Activated CD4-positive, alpha-beta memory T cell treated with anti-CD3 and anti-CD28 coated beads for 36 hours (primary cell): ENCODE data around the gene ARMC6. TPM values are rescaled to one million over a fixed set of nuclear protein-coding genes. Genes with fewer than 3 reads are reported as not detected.
"Not testable (repeated sequence)": the region's sequence is repeated elsewhere in the genome, so short reads cannot be mapped to it uniquely, and the experiment has no call there.

Source experiments
- CTCF ChIA-PET: fragments of 350-600 bp; sonication (Branson Sonifier 250); formaldehyde crosslinking; loops from one replicate; lab custom pipeline; 2021; ENCODE audit warnings: antibody characterized with exemption, inconsistent platforms; lab: Charles Lee
- POLR2A ChIA-PET: fragments of 350-600 bp; sonication (Branson Sonifier 250); formaldehyde crosslinking; loops from one replicate; lab custom pipeline; 2021; ENCODE audit warnings: antibody characterized with exemption; lab: Charles Lee
- DNase-seq: peaks from one replicate; pipeline ENCODE4 v3.0.0-alpha.2; 2020
- H3K27ac Mint-ChIP-seq: one replicate; pipeline ENCODE4 v1.8.0; 2021; ENCODE audit warnings: mixed read lengths
- H3K27me3 Mint-ChIP-seq: one replicate; pipeline ENCODE4 v1.8.0; 2021; ENCODE audit warnings: mixed read lengths
- H3K36me3 Mint-ChIP-seq: one replicate; pipeline ENCODE4 v1.8.0; 2021; ENCODE audit warnings: mixed read lengths
- H3K4me1 Mint-ChIP-seq: one replicate; pipeline ENCODE4 v1.8.0; 2021; ENCODE audit warnings: low read depth, mixed read lengths
- H3K4me3 Mint-ChIP-seq: one replicate; pipeline ENCODE4 v1.8.0; 2021; ENCODE audit warnings: mild to moderate bottlenecking, mixed read lengths
- H3K9me3 Mint-ChIP-seq: one replicate; pipeline ENCODE4 v1.8.0; 2021; ENCODE audit warnings: mixed read lengths
- intact Hi-C: fragments of 100-400 bp; cut with micrococcal nuclease; formaldehyde crosslinking; loops from one replicate; pipeline ENCODE4 v1.15.1; 2023
- total RNA-seq, 2 experiments: library from RNA; stranded (reverse); gene quantifications; one replicate each; pipeline ENCODE4 v1.2.3, GENCODE V29; 2021

The ARMC6 gene
- total RNA-seq, 2 experiments from 2014 or later = 24.4 to 26.2 TPM

DNA sequence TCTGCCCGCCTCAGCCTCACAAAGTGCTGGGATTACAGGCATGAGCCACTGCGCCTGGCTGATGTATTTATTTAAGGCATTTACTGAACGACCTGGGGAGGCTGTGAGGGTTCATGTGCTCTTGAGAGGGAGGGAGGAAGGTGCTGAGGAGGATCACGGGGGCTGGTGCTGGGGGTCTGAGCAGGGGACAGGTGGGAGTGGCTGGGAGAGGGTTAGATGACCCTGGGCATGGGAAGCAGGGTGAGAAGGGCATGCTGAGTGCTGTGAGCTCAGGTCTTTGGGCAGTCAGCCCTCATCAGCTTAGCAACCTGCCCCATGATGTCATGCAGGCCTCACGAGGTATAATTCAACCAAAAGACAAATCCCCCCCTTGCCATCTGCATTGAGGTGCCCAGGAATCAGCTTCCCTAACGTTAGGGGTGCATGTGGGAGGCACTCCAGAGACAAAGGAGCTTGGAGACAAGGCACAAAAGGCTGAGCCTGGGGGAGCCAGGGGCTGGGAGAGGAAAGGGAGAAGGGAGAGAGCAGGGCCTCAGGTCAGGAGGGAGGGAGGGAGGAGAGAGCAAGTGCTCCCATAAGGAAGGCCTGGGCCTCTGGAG, 36.5 kb upstream of the ARMC6 start:
- intact Hi-C loops = no loop called here
- peaks cover 29% of the 10 kb centered on the region for H3K36me3 Mint-ChIP-seq

DNA sequence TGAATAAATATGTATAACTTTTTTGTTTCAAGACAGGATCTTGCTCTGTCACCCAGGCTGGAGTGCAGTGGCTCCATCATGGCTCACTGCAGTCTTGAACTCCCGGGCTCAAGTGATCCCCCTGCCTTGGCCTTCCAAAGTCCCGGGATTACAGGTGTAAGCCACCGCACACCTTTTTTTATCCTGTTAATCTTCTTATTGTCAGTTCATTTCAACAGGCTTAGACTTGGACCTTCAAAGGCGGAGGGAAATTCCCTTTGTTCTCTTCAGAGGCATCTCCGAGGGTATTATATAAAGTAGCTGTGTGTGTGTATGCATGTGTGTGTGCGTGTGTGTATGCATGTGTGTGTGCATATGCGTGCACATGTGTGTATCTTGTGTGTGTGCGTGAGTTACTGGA, 35.1 kb upstream of the ARMC6 start:
- no peak overlapping the region for H3K27ac Mint-ChIP-seq
- CTCF ChIA-PET = no interaction called here
- peaks cover 16% of the 10 kb centered on the region for H3K4me1 Mint-ChIP-seq
- no peak overlapping the region for H3K4me3 Mint-ChIP-seq
- H3K36me3 Mint-ChIP-seq = peaks cover 29% of the 10 kb centered on the region
- no peaks in the 10 kb centered on the region for H3K9me3 Mint-ChIP-seq
- no peak for DNase-seq
- intact Hi-C loops = no loop called here
- no peaks in the 10 kb centered on the region for H3K27me3 Mint-ChIP-seq
- POLR2A ChIA-PET = no interaction called here

More for the DNA sequence above, 36.5 kb upstream of the ARMC6 start:
- H3K4me1 Mint-ChIP-seq = peaks cover 16% of the 10 kb centered on the region
- no peaks in the 10 kb centered on the region for H3K9me3 Mint-ChIP-seq
- POLR2A ChIA-PET = no interaction called here
- CTCF ChIA-PET = no interaction called here
- H3K4me3 Mint-ChIP-seq = no peak overlapping the region
- DNase-seq = no peak
- H3K27ac Mint-ChIP-seq = no peak overlapping the region
- no peaks in the 10 kb centered on the region for H3K27me3 Mint-ChIP-seq

DNA sequence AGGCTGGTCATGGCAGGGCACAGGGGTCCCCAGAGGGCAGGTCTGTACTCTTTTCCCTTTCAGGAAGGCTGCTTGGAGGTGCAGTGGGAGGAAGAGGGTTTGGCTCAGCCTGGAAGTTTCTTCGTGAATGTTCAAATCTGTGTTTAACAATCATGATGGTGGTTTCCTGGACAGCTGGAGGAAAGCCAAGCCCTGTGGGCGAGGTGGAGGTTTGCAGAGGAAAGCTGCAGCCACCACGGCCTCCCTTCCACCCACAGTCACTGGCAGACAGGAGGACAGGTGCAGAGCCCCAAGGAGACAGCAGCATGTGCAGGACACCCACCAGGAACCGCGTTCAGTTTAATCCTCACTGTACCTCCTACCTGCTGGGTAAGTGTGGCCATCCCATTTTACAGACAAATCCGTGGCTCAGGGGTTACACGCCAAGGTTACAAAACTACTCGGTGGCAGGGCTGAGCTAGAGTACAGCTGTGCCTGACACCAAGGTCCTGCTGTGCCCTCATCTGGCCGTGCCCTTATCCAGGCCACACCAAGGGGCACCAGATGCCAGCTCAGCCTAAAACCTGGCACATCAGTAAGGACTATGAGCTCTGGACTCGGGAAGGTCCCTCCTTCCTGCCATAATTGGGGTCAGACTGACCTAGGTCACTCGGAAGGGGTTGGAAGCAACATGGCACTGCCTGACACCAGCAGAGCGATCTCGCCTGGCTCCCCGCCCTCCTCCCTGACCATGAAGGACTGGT, 34.2 kb upstream of the ARMC6 start:
- POLR2A ChIA-PET = no interaction called here
- Mint-ChIP-seq H3K4me1 (peaks cover 16% of the 10 kb centered on the region), H3K27me3 (no peaks in the 10 kb centered on the region), H3K4me3 (no peak overlapping the region), H3K36me3 (peaks cover 27% of the 10 kb centered on the region), H3K9me3 (no peaks in the 10 kb centered on the region), H3K27ac (no peak overlapping the region)
- CTCF ChIA-PET = no interaction called here
- intact Hi-C loops = no loop called here
- DNase-seq = no peak

DNA sequence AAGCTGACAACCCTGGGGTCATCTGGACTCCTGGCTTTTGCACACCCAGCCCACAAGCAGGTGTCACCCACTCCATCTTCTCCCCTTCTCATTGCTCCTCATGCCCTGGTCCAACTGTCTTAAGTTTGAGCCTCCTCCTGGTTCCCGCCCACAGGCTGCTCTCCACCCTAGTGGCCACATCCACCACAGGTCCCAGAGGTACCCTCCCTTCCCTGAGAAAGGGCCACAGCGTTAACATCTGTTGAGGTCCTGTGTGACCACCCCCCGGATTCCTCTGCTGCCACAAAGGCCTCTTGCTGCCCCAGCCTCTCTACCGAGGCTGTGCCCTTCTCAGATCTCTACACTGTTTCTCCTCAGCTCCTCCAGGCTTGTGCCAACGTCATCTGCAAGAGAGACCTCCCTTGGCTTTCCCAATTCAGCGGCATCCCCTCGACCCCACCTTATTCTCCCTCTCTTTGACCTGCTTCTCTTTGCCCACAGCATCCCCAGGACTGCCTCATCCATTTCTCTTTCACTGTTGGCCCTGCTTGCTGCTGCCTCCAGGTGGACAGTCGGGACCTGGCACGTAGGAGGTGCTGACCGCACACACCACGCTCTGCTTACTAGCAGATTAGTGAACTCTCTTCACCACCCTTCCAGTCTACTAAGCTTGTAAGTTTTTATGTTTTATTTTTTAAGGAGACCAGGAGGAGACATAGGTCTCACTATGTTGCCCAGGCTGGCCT, 33.3 kb upstream of the ARMC6 start:
- Mint-ChIP-seq H3K9me3 (no peaks in the 10 kb centered on the region), H3K4me1 (peaks cover 16% of the 10 kb centered on the region), H3K27me3 (no peaks in the 10 kb centered on the region), H3K4me3 (no peak overlapping the region), H3K27ac (no peak overlapping the region), H3K36me3 (peaks cover 32% of the 10 kb centered on the region)
- ChIA-PET CTCF (no interaction called here), POLR2A (no interaction called here)
- no peak for DNase-seq
- intact Hi-C loops = no loop called here

DNA sequence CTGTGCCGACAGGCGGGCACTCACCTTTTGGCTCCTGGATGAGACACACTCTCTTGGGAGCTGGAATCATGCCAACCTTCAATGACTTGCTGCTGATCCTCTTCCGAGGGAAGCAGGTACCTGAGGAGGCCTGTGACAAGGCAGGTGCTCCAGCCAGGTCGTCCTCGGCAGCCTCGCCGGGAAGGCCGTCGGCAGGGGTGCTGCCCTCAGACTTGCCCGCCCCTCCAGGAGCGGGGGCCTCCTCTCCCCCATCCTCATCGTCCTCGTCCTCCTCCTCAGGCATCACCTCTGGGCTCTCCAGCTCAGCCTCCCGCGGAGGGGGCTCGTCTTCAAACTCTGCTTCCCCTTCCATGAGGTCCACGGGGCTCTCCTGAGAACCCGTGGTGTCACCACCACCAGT, 29.3 kb upstream of the ARMC6 start:
- peaks cover 52% of the 10 kb centered on the region for H3K36me3 Mint-ChIP-seq
- no peaks in the 10 kb centered on the region for H3K27me3 Mint-ChIP-seq
- intact Hi-C loops = no loop called here
- no peaks in the 10 kb centered on the region for H3K9me3 Mint-ChIP-seq
- no peak for DNase-seq
- H3K4me3 Mint-ChIP-seq = no peak overlapping the region
- ChIA-PET POLR2A (no interaction called here), CTCF (no interaction called here)
- peaks cover 14% of the 10 kb centered on the region for H3K4me1 Mint-ChIP-seq
- H3K27ac Mint-ChIP-seq = no peak overlapping the region

DNA sequence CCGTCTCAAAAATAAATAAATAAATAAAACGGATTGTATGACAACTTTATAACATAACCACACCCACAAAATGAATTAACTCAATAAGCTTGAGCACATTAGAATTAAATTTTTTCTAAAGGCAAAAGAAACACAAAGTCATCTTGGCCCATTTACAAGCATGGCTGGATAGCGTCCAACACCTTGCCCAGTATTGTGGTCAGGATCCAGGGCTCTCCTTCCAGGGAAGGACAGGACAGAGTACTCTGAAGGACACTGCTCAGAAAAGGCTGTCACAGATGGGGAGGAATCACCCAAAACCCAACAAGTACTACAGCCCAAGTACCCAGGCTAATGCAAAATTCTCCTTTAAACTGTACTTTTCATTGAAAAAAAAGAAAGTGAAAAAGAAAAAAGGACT, 27.2 kb upstream of the ARMC6 start:
- POLR2A ChIA-PET = interaction anchor here (0.6 kb wide), 1 partner anchor 19 kb away, joined by 3 read pairs; no protein-coding TSS in a partner anchor
- no peaks in the 10 kb centered on the region for H3K9me3 Mint-ChIP-seq
- H3K4me3 Mint-ChIP-seq = no peak overlapping the region
- CTCF ChIA-PET = no interaction called here
- intact Hi-C loops = no loop called here
- no peak overlapping the region for H3K27ac Mint-ChIP-seq
- H3K4me1 Mint-ChIP-seq = no peaks in the 10 kb centered on the region
- H3K36me3 Mint-ChIP-seq = peaks cover 54% of the 10 kb centered on the region
- no peak for DNase-seq
- no peaks in the 10 kb centered on the region for H3K27me3 Mint-ChIP-seq

DNA sequence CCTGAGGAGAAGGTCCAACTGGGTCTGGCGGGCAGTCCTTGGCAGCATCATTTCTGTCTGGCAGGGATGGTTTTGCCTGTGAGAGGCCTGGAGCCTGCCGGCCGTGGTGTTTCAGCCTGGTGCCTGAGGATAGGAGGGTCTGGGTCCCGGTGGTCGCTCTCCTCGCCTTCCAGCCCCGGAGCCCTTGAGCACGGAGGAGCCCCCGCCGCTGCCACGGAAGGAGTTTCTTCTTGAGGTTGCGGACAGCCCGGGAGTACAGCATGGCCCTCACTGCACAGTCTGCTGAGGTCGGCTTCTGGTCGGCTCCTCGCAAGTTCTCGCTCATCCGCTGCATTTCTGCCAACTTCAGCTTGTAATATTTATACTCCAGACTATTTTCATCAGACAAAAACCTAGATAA, 23.5 kb upstream of the ARMC6 start:
- Mint-ChIP-seq H3K4me3 (no peak overlapping the region), H3K4me1 (no peaks in the 10 kb centered on the region), H3K36me3 (peaks cover 39% of the 10 kb centered on the region), H3K9me3 (no peaks in the 10 kb centered on the region), H3K27ac (no peak overlapping the region), H3K27me3 (no peaks in the 10 kb centered on the region)
- no peak for DNase-seq
- ChIA-PET CTCF (no interaction called here), POLR2A (no interaction called here)
- intact Hi-C loops = no loop called here

DNA sequence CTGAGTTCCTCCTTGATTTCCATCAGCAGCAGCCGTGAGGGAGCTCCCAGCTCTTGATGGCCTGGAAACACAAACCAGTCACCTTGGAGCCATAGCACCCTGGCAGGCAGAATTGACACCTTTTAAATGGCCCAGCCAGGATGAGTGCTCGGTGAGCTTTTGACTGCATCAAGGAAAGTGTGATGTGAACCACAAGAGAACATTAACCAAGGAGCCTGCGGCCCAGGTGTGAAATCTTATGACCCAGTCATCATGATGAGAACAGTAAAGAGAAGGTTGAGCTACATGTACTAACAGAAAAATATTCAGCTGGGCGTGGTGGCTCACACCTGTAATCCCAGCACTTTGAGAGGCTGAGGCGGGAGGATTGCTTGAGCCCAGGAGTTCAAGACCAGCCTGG, 22.9 kb upstream of the ARMC6 start:
- intact Hi-C loops = no loop called here
- no peak overlapping the region for H3K4me3 Mint-ChIP-seq
- ChIA-PET POLR2A (no interaction called here), CTCF (no interaction called here)
- no peak for DNase-seq
- no peak overlapping the region for H3K27ac Mint-ChIP-seq
- H3K9me3 Mint-ChIP-seq = no peaks in the 10 kb centered on the region
- H3K36me3 Mint-ChIP-seq = peaks cover 37% of the 10 kb centered on the region
- no peaks in the 10 kb centered on the region for H3K4me1 Mint-ChIP-seq
- H3K27me3 Mint-ChIP-seq = no peaks in the 10 kb centered on the region

DNA sequence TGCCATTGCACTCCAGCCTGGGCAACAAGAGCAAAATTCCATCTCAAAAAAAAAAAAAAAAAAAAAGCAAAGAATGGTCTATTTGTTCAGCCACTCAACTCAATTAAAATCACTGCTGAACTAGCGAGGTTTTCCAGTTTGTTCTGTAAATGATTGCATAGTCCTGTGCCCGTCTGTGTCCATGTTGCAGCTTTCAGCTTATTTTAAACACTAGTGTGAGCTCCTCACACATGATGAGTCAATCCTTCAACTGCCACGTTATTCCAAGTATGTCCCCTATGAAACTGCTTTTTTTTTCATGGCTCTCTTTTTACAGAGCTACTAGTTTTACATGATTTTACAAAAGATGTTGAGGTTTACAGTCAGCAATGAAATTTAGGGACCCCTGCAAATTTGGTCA, 12.3 kb upstream of the ARMC6 start:
- ChIA-PET POLR2A (no interaction called here), CTCF (interaction anchor here (0.6 to 0.9 kb wide), 2 partner anchors 23 to 770 kb away, joined by 3 read pairs; no protein-coding TSS in a partner anchor)

DNA sequence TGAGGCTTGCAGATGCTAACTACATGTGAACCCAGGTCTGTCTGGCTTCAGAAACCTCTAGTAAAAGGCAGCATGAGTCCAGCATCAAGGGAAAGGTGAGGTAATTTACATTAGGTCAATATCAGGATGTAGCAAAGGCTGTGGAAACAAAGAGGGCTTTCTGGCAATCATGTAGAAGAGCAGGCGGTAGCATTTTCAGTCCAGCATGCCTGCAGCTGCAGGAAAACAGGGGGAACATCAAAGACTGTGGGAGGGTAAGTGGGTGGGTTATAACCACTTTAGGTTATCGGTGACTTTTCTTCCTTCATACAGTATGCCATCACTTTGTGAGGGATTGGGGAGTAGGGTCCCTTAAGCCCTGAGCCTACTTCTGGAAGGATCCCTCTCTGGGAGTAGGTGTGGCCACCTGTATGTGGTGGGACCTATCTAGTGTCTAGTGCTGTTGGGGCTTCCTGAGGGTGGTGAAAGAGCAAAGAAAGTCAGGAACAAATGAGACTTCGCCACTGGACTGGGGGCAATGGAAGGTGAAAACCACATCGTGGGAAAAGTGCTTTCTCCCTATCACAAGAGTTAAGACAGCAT, 10.9 kb upstream of the ARMC6 start:
- intact Hi-C loops = no loop called here
- POLR2A ChIA-PET = no interaction called here
- DNase-seq = no peak
- CTCF ChIA-PET = interaction anchor here (0.6 kb wide), 2 partner anchors 29 to 1089 kb away, joined by 3 read pairs; partner anchors contain the start of gene CCDC124
- H3K4me1 Mint-ChIP-seq = peaks cover 26% of the 10 kb centered on the region
- no peak overlapping the region for H3K27ac Mint-ChIP-seq
- H3K9me3 Mint-ChIP-seq = no peaks in the 10 kb centered on the region
- no peaks in the 10 kb centered on the region for H3K27me3 Mint-ChIP-seq
- no peak overlapping the region for H3K4me3 Mint-ChIP-seq
- peaks cover 43% of the 10 kb centered on the region for H3K36me3 Mint-ChIP-seq

More for the DNA sequence above, 12.3 kb upstream of the ARMC6 start:
- Mint-ChIP-seq H3K27me3 (no peaks in the 10 kb centered on the region), H3K27ac (no peak overlapping the region), H3K9me3 (no peaks in the 10 kb centered on the region), H3K4me1 (peaks cover 21% of the 10 kb centered on the region), H3K36me3 (peaks cover 42% of the 10 kb centered on the region), H3K4me3 (no peak overlapping the region)
- no peak for DNase-seq
- intact Hi-C loops = no loop called here

DNA sequence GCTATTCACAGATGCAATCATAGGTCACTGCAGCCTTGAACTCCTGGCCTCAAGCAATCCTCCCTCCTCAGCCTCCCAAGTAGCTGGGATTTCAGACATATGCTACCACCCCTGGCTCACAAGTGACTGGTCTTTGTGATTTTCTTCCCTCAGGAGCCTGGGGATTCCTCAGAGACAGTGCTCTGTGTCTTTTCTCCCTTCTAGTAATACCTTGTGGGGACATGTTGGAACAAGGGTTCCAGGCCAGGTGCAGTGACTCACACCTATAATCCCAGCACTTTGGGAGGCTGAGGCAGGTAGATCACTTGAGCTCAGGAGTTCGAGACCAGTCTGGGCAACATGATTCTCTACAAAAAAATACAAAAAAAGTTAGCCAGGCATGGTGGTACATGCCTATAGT, 10.0 kb upstream of the ARMC6 start:
- intact Hi-C loops, POLR2A ChIA-PET, H3K27me3 Mint-ChIP-seq, H3K27ac Mint-ChIP-seq, H3K4me3 Mint-ChIP-seq, H3K9me3 Mint-ChIP-seq, DNase-seq: not testable (repeated sequence)
- H3K36me3 Mint-ChIP-seq = peaks cover 49% of the 10 kb centered on the region
- H3K4me1 Mint-ChIP-seq = peaks cover 30% of the 10 kb centered on the region
- CTCF ChIA-PET = interaction anchor here (0.6 kb wide), 1 partner anchor 1090 kb away, joined by 3 read pairs; the partner anchor contains the start of gene CCDC124

DNA sequence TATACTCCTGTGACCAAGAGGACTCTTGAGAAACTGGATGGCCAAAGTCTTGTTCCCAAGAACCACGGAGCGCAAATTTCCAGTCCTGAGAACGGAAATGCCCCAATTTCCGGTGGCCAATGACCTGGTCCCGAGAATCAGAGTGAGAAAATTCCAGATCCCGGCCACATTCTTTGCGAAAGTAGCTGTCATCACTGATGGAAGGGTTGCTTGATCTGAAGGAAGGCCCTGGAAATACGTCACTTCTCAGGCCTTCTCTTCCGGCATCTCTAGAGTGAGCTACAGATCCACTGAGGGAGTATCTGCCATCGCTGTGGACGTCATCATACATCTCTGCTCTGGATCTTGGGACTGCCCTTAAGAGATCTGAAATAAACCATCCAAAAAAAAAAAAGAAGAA, 7.5 kb upstream of the ARMC6 start:
- peaks cover 51% of the 10 kb centered on the region for H3K36me3 Mint-ChIP-seq
- H3K27ac Mint-ChIP-seq = no peak overlapping the region
- CTCF ChIA-PET = no interaction called here
- H3K4me1 Mint-ChIP-seq = peaks cover 37% of the 10 kb centered on the region
- H3K9me3 Mint-ChIP-seq = no peaks in the 10 kb centered on the region
- H3K4me3 Mint-ChIP-seq = no peak overlapping the region
- no peaks in the 10 kb centered on the region for H3K27me3 Mint-ChIP-seq
- intact Hi-C loops = no loop called here
- POLR2A ChIA-PET = no interaction called here
- no peak for DNase-seq
